Activated naive CD4-positive, alpha-beta T cell treated with anti-CD3 and anti-CD28 coated beads, Interleukin-2, amount 50 U/mL, for 24 hours (primary cell): ENCODE measurements around the gene CCNK.

Source experiments
- H3K27ac Mint-ChIP-seq: one replicate; pipeline ENCODE4 v1.8.0; 2021; ENCODE audit warnings: mild to moderate bottlenecking, mixed read lengths
- H3K27me3 Mint-ChIP-seq: one replicate; pipeline ENCODE4 v1.8.0; 2021; ENCODE audit warnings: mixed read lengths
- H3K36me3 Mint-ChIP-seq: one replicate; pipeline ENCODE4 v1.8.0; 2021; ENCODE audit warnings: mixed read lengths
- H3K4me1 Mint-ChIP-seq: one replicate; pipeline ENCODE4 v1.8.0; 2021; ENCODE audit warnings: mixed read lengths
- H3K4me3 Mint-ChIP-seq: one replicate; pipeline ENCODE4 v1.8.0; 2021; ENCODE audit warnings: mild to moderate bottlenecking, mixed read lengths
- H3K9me3 Mint-ChIP-seq: one replicate; pipeline ENCODE4 v1.8.0; 2021; ENCODE audit warnings: mixed read lengths

The CCNK gene

DNA sequence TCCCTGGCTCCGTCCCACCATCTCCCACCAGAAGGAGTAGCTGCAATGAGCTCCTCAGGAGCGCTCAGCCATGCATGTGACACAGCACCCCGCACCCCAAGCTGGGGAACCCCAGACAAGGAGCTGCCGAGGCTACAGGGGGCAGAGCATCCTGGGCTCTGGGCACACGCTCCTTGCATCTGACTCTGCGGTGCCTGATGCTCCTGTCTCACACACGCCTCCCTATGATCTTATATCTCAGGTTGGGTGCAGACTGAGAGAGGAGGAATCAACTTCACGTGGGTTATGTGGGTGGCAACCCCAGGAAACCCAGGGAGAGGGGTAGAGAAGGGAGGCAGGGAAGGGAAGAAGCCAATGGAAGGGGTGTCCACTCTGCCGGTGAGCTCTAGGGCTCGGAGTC, 60.0 kb downstream of the CCNK start:
- Mint-ChIP-seq H3K27ac (no peak overlapping the region), H3K9me3 (no peaks in the 10 kb centered on the region), H3K27me3 (no peaks in the 10 kb centered on the region), H3K4me3 (no peak overlapping the region), H3K4me1 (peaks cover 8% of the 10 kb centered on the region), H3K36me3 (no peaks in the 10 kb centered on the region)

DNA sequence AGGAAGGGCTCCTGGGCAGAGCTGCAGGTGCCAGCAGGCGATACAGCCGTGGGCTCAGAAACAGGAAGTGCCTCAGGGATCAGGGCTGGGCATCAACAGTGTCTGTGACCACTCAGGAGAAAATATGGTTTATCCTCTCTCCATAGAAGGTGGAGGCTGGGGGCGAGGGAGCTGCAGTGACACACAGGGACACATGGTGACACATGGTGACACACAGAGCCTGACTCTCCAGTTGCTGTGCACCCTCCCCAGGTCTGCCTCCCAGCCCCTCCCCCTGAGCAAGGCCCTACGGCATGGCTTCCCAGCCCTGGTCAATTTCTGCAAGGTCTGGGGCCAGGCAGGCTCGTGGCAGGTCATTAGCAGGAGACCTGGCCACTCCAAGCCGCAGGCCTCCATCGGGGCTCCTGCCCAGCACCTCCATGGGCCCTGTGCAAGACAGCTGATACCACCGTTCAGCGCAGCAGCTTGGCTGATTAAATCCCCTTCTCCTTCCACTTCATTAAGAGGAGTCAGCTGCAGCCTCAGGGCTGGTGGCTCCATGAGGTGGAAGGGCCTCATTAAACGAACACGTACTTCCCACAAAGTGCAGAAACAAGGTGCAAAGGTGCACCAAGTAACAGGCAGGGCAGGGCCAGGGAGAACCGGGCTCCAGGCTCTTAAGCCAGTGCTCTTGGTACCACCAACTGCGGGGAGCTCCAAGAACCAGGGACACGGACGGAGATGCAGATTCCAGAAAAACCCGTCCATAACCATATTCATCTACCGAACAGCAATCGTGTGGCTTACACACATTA, 60.7 kb downstream of the CCNK start:
- Mint-ChIP-seq H3K4me3 (no peak overlapping the region), H3K36me3 (no peaks in the 10 kb centered on the region), H3K27me3 (no peaks in the 10 kb centered on the region), H3K9me3 (no peaks in the 10 kb centered on the region), H3K27ac (no peak overlapping the region), H3K4me1 (peaks cover 8% of the 10 kb centered on the region)

DNA sequence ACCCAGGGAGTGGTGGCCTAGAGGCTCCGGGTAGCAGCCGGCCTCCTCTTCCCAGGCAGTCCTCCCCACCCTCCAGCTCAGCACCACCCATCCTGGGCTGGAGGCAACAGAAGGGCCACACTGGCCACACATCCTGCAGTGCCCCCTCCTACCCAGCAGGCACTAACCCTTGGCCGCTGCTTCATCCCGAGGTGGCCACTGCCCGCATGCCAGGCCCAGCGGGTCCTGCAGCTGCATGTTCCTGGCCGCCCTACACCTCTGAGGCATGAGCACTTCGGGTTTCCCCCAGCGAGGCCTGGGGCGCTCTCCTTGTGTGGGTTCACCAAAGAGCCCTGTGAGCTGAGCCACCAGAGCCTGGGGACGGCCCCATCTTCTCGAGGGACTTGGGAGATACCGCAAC, 61.4 kb downstream of the CCNK start:
- Mint-ChIP-seq H3K4me3 (no peak overlapping the region), H3K4me1 (peaks cover 8% of the 10 kb centered on the region), H3K9me3 (no peaks in the 10 kb centered on the region), H3K36me3 (no peaks in the 10 kb centered on the region), H3K27ac (no peak overlapping the region), H3K27me3 (no peaks in the 10 kb centered on the region)

DNA sequence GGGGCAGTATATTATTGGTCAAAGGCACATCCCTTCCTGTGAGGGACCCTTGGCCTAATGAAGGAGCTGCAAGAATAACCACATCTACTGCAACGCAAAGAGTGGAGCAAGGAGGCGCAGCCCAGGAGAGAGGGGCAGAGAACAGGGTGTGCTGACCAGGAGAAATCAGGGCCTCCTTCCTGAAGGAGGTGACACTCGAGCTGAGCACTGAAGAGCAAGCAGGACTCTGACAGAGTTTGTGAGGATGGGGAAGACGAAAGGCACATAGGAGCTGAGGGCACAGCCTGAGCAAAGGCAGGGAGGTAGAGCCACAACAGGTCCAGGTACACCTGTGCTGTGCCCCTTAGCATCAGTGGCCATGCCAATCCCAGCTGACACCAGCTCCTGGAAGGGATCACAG, 62.2 kb downstream of the CCNK start:
- Mint-ChIP-seq H3K36me3 (no peaks in the 10 kb centered on the region), H3K9me3 (no peaks in the 10 kb centered on the region), H3K4me1 (peaks cover 8% of the 10 kb centered on the region), H3K27me3 (no peaks in the 10 kb centered on the region), H3K27ac (no peak overlapping the region), H3K4me3 (no peak overlapping the region)

- Mint-ChIP-seq H3K4me1 (peaks cover 8% of the 10 kb centered on the region), H3K27ac (no peak overlapping the region)
These were observed 62.8 kb downstream of the CCNK start for GRCh38 chr14:99543985-99544384.

DNA sequence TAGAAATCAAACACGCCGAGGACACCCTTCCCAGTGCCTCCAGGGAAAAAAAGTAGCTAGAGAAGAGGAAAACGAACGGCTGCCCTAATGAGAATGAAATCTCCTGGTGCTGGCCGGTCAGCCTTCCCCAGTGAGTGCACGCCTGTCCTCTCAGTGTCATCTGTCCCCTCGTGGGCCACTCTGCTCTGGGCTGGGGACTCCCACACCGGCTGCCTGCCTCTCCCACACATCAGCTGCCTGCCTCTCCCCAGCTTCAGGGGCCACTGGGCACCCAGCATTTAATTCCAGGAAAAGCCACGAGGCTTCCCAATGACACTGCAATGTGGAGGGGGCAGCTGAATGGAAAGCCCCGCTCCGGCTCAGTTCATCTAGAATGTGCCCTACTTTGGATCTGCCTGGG, 63.8 kb downstream of the CCNK start:
- H3K27ac Mint-ChIP-seq: no peak overlapping the region
- no peaks in the 10 kb centered on the region for H3K27me3 Mint-ChIP-seq
- no peak overlapping the region for H3K4me3 Mint-ChIP-seq
- peaks cover 8% of the 10 kb centered on the region for H3K4me1 Mint-ChIP-seq
- H3K36me3 Mint-ChIP-seq: no peaks in the 10 kb centered on the region
- no peaks in the 10 kb centered on the region for H3K9me3 Mint-ChIP-seq

More at GRCh38 chr14:99543985-99544384, 62.8 kb downstream of the CCNK start:
- no peak overlapping the region for H3K4me3 Mint-ChIP-seq
- H3K36me3 Mint-ChIP-seq: no peaks in the 10 kb centered on the region
- no peaks in the 10 kb centered on the region for H3K27me3 Mint-ChIP-seq
- H3K9me3 Mint-ChIP-seq: no peaks in the 10 kb centered on the region

DNA sequence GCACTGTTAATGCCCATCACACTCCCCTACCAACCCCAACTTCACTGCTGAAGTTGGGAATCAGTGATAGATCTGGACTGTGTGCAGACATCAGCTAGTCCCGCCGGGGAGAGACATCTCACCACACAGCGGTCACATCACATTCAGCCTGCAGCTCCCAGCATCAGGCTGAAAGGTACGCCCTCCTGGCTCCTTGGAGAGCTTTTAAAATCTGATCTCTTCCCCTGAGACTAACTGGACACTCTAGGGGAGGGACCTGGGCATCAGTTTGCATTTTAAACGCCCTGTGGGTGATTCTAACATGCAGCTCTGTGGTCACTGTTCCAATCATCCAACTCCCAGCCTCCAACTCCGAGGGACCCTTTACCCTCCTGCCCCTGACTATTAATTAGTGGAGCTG, 64.4 kb downstream of the CCNK start:
- Mint-ChIP-seq H3K4me1 (peaks cover 8% of the 10 kb centered on the region), H3K27me3 (no peaks in the 10 kb centered on the region), H3K36me3 (no peaks in the 10 kb centered on the region), H3K27ac (no peak overlapping the region), H3K9me3 (no peaks in the 10 kb centered on the region), H3K4me3 (no peak overlapping the region)

DNA sequence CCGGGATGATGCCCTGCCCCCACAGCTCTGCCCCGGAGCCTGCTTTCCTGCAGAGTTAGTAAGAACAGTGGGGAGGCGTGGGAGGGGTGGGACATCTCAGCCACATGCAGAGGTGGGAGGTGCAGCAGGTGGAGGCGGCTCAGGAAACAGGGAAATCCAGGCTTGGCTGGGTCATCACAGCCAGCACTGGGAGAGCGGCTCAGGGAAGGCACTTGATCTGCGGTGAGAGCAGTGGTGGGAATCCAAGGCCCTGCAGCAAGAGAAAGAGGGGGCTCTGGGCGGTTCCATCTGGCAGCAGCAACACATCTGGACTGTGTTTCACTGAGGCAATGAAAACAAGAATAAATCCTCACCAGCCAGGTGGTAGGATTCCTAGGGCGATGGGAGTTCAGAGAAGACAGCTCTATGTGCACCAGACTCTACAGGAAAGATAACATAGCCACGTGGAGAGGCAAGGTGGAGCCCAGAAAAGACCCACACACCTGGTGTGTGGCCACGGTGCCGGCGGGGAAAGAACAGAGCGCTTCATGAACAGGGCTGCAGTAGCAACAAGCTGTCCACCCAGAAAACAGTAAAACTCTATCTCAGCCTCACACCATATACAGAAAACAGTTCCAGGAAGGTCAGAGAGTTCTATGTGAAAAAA, 65.1 kb downstream of the CCNK start:
- no peaks in the 10 kb centered on the region for H3K9me3 Mint-ChIP-seq
- H3K4me1 Mint-ChIP-seq: peaks cover 5% of the 10 kb centered on the region
- H3K4me3 Mint-ChIP-seq: no peak overlapping the region
- no peaks in the 10 kb centered on the region for H3K27me3 Mint-ChIP-seq
- no peak overlapping the region for H3K27ac Mint-ChIP-seq
- H3K36me3 Mint-ChIP-seq: no peaks in the 10 kb centered on the region

GRCh38 chr14:99548255-99548654, 67.0 kb downstream of the CCNK start:
- H3K9me3 Mint-ChIP-seq: no peaks in the 10 kb centered on the region
- no peak overlapping the region for H3K27ac Mint-ChIP-seq
- H3K27me3 Mint-ChIP-seq: no peaks in the 10 kb centered on the region
- no peak overlapping the region for H3K4me3 Mint-ChIP-seq
- no peaks in the 10 kb centered on the region for H3K4me1 Mint-ChIP-seq
- no peaks in the 10 kb centered on the region for H3K36me3 Mint-ChIP-seq

- H3K4me3 Mint-ChIP-seq: no peak overlapping the region
- no peaks in the 10 kb centered on the region for H3K4me1 Mint-ChIP-seq
- no peaks in the 10 kb centered on the region for H3K9me3 Mint-ChIP-seq
- H3K36me3 Mint-ChIP-seq: no peaks in the 10 kb centered on the region
- no peak overlapping the region for H3K27ac Mint-ChIP-seq
- H3K27me3 Mint-ChIP-seq: no peaks in the 10 kb centered on the region
These were observed 67.8 kb downstream of the CCNK start for GRCh38 chr14:99548871-99549515.

GRCh38 chr14:99549684-99550083, 68.5 kb downstream of the CCNK start:
- no peak overlapping the region for H3K27ac Mint-ChIP-seq
- no peaks in the 10 kb centered on the region for H3K36me3 Mint-ChIP-seq
- H3K9me3 Mint-ChIP-seq: no peaks in the 10 kb centered on the region
- H3K4me1 Mint-ChIP-seq: no peaks in the 10 kb centered on the region
- no peak overlapping the region for H3K4me3 Mint-ChIP-seq
- H3K27me3 Mint-ChIP-seq: no peaks in the 10 kb centered on the region

DNA sequence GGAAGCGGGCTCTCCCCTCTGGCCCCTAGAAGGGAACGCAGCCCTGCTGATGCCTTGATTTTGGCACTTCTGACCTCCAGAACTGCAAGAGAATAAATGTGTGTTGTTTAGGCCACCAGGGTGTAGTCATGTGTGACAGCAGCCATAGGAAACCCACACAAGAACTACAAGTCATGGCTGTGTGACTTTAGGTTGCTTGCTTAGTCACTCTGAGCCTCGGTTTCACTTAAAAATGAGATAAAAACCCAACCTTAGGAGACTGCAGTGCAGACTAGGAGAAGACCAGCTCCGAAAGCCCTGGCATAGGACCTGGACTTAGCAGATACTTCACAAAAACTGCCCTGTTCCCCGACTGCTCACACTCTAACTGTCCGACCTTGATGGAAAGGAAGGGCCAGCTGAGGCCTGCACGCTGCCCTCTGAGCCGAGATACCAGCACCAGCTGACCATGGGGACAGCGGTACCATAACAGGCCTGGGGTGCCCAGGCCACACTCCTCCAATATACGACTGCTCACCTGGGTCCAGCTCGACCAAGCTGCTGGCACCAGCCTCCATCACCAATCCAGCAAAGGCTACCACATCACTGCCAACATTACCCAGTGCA, 69.3 kb downstream of the CCNK start:
- H3K4me1 Mint-ChIP-seq: no peaks in the 10 kb centered on the region

DNA sequence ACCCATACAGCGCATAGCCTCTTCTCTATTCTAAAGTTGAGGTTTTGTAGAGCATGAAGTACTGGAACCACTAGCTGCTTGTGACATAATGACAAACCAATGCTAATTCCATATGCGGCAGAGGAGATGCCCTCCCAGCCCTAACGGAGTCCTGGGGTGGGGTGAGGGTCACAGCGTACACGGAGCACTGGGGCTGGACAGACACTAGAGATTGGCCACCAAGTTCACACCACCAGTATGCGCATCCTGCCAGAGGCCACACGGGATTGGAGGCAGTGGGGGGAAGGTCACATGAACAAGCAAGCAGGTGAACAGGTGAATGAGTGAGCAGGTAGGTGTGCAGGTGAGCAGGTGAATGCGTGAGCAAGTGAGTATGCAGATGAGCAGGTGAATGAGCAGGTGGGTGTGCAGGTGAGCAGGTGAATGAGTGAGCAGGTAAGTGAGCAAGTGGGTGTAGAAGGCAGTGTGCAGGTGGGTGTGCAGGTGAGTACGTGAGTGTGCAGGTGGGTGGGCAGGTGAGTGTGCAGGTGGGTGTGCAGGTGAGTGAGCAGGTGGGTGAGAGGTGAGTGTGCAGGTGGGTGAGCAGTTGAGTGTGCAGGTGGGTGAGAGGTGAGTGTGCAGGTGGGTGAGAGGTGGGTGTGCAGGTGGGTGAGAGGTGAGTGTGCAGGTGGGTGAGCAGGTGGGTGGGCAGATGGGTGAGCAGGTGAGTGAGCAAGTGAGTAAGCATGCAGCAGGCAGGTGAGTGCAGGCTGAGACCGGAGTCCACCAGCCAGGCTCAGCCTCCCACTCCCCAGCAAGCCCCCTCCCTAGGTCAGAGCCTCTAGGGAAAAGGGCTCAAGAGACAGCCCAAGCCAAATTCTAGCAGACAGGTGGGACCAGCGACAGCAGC, 70.1 kb downstream of the CCNK start:
- no peaks in the 10 kb centered on the region for H3K9me3 Mint-ChIP-seq
- no peaks in the 10 kb centered on the region for H3K27me3 Mint-ChIP-seq
- H3K36me3 Mint-ChIP-seq: no peaks in the 10 kb centered on the region
- no peak overlapping the region for H3K27ac Mint-ChIP-seq
- no peak overlapping the region for H3K4me3 Mint-ChIP-seq
- H3K4me1 Mint-ChIP-seq: no peaks in the 10 kb centered on the region

More for the DNA sequence above, 69.3 kb downstream of the CCNK start:
- Mint-ChIP-seq H3K4me3 (no peak overlapping the region), H3K27ac (no peak overlapping the region), H3K27me3 (no peaks in the 10 kb centered on the region), H3K9me3 (no peaks in the 10 kb centered on the region), H3K36me3 (no peaks in the 10 kb centered on the region)

GRCh38 chr14:99552021-99552553, 70.9 kb downstream of the CCNK start:
- H3K9me3 Mint-ChIP-seq: no peaks in the 10 kb centered on the region
- no peak overlapping the region for H3K4me3 Mint-ChIP-seq
- no peaks in the 10 kb centered on the region for H3K27me3 Mint-ChIP-seq
- no peaks in the 10 kb centered on the region for H3K4me1 Mint-ChIP-seq
- H3K36me3 Mint-ChIP-seq: no peaks in the 10 kb centered on the region
- H3K27ac Mint-ChIP-seq: no peak overlapping the region
